ENCODE results near the gene PHLDA2. TPM values are rescaled to one million over a fixed set of nuclear protein-coding genes. Genes with fewer than 3 reads are reported as not detected.
A peak's percentile ranks its signal among the peaks of the same experiment; 100 is the strongest.

PHLDA2 gene
- total RNA-seq, 2 donors from 2014 or later: 29.9 to 36.7 TPM

DNA sequence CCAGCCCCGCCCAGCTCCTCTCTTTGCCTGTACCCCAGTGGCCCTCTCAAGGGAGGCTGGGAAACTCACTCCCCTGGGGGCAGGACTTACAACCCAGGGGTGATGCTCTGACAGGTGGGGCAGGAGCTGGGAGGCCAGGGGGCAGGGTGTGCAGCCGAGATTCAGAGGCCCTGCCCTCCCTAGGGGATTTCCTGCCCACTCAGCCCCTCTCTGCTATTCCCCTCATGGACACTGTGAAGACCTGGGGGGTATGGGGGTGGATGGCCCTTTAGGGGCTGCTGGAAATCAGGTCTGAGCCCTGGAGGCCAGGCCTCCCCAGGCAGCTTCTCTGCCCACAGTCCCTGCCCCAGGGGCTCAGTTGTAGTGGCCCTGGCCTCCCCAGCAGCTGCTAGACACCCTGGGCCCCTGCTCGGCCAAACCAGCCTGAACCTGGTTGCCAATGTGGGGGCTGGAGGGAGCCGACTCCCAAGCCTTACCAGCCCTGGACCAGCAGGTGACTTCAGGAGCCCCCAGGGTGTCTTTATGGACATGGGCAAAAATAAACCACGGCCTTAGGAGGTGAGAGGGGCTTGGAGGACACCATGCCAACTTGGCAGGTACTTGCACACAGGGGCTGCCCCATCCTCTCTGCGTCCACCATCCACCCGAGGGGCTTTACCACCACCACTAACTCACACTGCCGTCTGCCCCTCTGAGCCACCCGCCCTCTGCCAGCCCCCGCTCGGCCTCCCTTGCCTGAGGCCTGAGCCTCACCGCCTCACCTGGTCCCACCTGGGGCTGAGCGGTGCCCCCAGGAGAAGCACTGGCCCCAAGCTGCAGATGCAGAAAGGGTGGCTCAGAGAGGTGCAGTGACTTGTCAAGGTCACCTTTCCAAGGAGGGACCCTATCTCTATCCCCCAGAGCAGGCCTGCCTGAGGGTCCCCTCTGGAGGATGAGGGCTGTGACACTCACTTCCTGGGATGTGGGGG lies 2.8 kb upstream of the PHLDA2 start:
- peak in 1 of 2 donors; percentile 33 for DNase-seq
- no peak for ATAC-seq
- intact Hi-C loops (cut with DNase I, micrococcal nuclease): no loop called here

DNA sequence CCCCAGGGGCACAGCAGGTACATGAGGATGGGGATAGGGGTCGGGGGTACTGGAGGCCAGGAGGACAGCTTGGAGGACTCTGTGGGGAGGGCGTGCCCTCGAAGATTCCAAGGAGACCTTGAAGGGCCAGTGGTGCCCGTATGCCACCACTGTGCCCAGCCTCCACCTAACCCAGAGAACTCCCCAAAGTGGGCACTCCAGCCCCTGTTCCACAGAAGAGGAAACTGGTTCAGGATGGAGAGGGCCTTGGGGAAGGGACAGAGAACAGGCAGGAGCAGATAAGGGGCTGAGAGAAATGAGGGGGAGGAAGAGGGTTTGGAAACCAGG lies 2.2 kb upstream of the PHLDA2 start:
- ATAC-seq (no peak), DNase-seq (no peak)
- intact Hi-C loops (cut with DNase I, micrococcal nuclease): no loop called here

DNA sequence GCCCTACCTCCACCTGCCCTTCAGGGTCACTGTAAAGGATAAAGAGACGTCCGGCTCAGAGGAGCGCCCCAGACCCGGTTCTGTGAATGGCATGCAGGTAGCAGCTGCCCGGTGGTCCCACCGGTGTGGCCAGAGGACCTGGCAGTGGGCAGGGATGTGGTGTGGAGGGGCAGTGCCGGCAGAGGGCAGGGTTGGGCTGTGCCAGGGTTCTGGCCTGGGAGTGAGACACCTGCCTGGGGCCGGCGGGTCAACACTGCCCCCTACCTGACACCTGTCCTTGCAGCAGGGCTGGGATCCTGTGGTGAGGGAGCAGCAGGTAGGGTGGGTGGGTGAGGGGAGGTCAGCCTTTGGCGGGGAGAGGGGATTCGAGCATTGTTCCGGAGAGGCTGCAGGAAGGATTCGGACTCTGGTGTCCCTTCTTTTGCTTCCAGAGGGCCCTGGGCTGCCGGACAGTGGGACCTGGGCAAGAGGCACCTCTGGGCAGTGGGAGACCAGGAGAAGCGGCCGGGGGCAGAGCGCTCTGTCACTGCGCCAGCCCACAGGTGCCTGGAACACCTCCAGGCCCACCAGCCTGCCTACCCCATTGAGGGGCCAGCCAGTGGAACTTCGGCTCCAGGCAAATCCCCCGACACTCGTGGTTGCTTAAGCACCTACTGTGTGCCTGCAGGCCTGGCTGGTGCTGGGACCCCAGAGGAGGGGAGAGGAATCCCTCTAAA lies 1.6 kb upstream of the PHLDA2 start:
- ATAC-seq (peak; percentile 61), DNase-seq (peak; percentile 90 to 91)
- intact Hi-C loops (cut with DNase I, micrococcal nuclease): no loop called here

DNA sequence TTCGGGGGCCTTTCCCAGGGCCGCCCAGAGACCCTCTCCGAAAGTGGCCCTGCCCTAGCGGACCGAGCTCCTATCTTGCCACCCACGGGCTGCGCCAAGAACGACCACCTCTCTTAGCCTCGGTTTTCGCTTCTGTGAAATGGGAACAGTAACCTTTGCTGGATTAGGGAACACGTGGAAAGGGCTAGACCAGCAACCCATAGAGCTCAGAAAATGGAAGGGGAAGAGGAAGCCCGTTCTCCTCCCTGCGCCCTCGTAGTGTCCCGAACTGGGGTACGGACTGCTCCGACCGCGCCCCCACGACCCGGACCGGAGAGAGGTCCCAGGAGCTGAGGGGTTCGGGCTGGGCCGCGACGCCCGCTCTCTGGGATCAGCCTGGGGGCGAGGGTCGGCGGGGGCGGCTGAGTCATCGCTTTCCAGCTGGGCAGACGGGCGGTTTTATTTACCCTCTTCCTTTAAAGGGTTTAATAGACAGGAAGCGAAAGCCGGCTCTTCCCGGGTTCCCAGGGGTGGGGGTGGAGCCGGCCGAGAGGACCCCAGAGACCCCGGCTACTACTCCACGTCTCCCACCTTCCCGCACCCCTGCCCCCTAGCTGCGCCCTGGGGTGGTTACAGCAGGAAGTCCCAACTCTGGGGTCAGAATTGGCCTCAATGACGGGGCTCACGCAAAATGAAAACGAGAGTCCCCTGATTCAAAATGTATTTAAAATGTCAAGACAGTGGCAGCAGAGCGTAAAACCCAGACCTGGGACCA lies 907 bp upstream of the PHLDA2 start:
- intact Hi-C loops (cut with DNase I, micrococcal nuclease): no loop called here
- ATAC-seq (peak; percentile 45), DNase-seq (peak; percentile 77 to 79)

DNA sequence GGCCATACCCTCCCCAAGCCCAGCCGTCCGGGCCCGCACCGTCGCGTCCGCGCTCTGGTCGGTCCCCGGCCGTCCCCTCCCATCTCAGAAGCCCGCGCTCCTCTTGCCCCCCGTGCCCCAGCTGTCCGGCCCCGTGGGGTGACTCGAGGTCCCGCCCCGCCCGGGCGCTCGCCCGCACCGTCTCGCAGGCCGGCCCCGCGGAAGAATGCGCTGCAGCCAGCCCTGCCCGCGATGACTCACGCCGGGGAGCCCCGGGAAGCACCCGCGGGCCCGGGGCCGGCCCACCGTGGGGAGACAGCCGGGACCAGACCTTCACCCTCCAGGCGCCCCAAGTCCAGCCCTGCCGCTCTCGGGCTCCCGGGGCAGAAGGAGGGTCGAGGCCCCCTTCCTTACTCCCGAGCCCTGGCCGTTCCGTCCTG lies 320 bp upstream of the PHLDA2 start:
- intact Hi-C loops (cut with DNase I, micrococcal nuclease): no loop called here
- ATAC-seq (peak; percentile 60), DNase-seq (peak; percentile 80 to 83)

DNA sequence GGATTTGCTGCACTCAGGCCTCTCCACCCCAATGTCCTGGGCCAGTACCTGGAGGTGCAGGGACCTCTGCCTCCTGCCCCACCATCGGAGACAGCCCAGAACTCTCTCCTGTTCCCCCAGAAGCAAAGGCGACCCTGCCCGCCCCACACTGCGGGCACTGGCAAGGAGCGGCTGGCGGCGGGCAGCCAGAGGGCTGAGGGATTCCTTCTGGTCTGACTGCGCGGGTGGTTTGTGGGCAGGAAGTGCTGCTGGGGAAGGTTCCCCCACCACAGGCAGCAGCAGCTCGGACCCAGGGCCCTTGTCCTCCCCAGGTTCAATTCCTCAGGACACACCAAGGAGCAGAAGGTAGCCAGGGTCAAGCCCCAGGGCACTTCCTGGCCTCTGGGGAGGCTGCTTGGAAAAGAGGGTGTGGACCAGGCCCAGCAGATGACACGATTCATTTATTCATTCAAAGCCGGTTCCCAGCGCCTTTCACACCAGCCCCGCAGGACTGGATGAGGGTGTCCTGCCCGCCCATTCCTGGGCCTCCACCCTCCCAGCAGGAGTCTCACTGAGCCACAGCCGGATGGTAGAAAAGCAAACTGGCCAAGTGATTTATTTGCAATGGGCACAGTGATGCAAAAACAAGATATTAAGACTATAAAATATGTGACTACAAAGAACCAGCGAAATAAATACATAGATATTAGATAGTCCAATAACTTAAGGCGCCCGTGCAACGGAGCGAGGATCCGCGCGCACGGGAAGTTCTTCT lies 1.2 kb downstream of the PHLDA2 start:
- intact Hi-C loops (cut with DNase I, micrococcal nuclease): no loop called here
- peak; percentile 58 to 75 for DNase-seq

DNA sequence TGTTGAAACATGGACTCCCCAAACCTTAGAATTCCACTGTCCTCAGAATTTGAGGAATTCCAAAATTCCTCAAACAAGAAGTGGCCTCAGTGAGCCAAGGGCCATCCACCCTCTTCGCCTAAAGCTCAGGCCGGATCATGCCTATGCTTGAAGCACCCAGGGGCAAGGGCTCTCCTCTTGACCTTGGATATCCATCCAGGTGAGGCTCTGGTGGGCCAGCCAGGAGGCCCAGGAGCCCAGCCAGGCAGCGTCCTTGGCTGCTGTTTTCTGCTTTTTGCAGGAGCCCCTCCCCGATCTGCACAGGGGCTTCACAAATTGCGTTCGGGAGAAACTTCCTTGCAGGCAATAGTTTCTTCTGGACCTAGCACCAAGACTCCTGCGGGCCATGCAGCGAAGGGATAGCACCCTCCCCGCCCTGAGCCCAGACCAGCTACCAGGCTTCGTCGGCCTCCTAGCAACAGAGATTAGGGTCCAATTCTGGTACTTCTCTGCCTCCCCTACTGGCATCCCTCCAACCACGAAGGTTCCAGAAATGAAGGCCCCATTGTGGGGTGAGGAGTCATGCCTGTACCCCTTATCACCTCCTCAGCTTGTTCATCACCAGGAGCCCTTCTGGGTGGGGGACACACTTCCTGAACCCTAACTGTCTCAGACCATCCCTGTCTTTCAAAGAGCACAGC lies 2.0 kb downstream of the PHLDA2 start:
- intact Hi-C loops (cut with DNase I, micrococcal nuclease): no loop called here
- DNase-seq (peak in 1 of 2 donors; percentile 8), ATAC-seq (no peak)

More for the DNA sequence above, 1.2 kb downstream of the PHLDA2 start:
- ATAC-seq: peak; percentile 14

DNA sequence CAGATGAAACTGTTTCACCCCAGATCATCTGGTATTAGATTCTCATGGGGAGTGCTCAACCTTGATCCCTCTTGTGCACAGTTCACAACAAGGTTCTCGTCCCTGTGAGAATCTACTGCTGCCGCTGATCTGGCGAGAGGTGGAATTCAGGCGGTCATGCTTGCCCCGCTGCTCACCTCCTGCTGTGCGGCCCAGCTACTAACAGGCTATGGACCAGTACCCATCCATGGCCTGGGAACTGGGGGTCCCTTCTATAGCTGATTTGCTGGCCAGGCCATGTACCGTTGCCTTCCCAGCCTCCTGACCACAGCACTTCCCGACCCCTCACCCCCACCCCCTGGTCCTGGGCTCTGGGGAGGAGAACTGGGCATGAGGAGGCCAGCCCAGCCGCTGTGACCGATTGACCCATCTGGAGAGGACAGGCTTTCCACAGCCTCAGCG lies 2.6 kb downstream of the PHLDA2 start:
- no peak for ATAC-seq
- peak in 1 of 2 donors; percentile 7 for DNase-seq
- intact Hi-C loops (cut with DNase I, micrococcal nuclease): no loop called here

DNA sequence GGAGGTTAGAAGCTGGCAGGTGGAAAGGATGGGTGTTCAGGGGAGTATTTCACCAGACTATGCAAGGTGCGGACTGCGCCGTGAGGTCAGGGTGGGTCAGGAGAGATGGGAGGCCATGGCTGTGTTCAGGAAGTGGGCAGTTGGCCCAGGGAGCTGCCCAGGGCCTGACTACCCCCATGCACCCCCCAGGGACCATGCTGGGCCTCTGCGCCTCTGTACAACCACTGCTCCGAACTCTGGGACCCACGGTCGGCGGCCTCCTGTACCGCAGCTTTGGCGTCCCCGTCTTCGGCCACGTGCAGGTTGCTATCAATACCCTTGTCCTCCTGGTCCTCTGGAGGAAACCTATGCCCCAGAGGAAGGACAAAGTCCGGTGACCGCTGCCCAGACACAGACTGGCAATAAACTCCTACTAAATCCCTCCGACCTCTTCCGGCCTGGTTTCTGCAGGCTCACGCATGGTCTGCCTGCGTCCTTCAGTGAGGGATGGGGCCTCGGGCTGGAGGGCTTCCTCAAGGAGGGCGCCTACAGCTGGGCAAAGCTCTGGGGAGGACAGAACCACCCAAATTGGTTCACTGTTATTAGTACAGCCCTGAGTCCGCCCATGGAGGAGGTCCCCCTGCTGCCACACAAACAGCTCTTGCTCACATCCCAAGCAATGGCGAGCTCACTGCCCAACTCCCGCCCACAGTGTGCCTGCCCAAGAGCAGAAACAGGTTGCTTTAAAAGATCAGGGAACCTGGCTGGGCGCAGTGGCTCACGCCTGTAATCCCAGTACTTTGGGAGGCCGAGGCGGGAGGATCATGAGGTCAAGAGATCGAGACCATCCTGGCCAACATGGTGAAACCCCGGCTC lies 4.2 kb downstream of the PHLDA2 start:
- intact Hi-C loops (cut with DNase I, micrococcal nuclease): no loop called here
- ATAC-seq: peak; percentile 37
- peak; percentile 63 to 78 for DNase-seq

DNA sequence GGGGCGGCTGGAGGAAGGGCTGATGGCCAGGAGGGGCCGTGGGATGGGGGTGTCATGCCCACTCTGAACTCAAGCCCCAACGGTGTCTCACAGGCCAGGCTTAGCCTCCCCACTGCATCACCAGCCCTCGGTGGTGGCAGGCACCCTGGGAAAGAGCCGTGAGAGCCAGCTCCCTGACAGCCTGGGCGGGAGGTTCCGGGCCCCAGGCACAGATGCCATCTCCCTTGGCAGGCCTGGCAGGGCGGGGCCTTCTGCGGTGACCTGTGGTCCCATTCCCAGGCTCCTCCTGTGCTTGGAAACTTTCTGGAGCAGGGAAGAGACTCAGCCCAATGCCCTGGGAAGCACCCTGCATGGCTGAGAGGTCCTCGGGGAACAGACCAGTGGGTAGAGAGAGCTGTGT lies 4.8 kb downstream of the PHLDA2 start:
- intact Hi-C loops (cut with DNase I, micrococcal nuclease): no loop called here
- peak; percentile 85 to 89 for DNase-seq
- ATAC-seq: peak; percentile 71

DNA sequence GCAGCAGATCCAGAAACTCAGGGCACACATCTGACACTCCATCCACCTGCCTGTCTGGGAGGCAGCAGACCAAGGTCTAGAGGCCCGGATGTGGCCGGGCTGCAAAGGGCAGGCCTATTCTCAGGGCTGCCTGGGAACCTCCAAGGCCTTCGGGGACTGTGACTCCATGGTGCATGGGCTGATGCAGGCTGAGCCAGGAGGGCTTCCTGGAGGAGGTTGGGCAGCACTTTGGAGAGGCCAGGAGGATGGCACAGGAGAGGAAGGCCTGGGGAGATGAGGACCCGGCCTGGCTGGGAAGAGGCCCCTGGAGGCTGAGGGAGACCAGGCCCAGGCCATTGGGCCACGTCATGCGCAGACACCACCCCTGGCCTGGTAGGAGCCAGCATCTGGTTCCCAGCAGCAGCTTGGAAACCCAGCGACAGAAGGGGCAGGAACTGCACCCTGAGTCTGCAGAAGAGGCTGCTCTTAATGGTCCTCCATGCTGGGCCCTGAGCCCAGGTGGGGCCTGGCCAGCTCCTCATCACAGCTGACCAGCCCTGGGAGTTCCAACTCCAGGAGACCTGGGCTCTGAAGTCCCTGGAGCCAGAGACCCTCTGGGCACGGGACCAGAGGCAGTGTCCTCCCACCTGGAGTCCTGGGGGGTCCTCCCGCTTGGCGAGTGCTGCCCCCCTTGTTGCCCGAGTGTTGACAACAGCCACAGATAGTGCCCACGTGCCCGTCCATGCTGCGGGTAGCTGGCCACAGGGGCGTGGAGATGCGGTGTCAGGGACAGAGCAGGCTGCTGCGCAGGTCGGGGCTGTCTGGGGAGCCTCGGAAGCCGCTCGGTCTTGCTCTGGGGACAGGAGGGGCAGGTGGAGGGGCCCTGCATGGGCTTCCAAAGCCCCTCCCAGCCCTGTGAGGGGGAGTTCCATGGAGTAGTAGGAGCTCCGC lies 5.5 kb downstream of the PHLDA2 start:
- ATAC-seq: peak; percentile 0
- intact Hi-C loops (cut with DNase I, micrococcal nuclease): no loop called here
- no peak for DNase-seq

DNA sequence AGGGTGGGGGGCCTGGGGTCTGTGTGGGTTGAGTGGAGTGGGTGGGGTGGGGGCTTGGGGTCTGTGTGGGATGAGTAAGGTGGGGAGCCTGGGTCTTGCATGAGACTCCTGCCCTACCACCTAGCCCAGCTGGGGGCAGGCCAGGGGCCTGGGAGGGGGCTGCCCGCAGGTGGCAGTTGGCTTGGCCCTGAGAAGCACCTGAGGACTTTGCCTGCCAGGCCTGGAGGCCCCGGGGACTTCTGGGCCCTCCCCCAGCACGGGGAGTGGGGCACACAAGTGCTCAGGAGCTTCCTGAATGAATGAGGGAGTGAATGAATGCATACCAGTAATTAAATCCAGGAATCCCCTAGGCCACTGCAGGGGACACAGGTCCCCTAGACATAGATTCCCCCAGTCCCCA lies 6.6 kb downstream of the PHLDA2 start:
- intact Hi-C loops (cut with DNase I, micrococcal nuclease): no loop called here
- ATAC-seq (no peak), DNase-seq (no peak)

DNA sequence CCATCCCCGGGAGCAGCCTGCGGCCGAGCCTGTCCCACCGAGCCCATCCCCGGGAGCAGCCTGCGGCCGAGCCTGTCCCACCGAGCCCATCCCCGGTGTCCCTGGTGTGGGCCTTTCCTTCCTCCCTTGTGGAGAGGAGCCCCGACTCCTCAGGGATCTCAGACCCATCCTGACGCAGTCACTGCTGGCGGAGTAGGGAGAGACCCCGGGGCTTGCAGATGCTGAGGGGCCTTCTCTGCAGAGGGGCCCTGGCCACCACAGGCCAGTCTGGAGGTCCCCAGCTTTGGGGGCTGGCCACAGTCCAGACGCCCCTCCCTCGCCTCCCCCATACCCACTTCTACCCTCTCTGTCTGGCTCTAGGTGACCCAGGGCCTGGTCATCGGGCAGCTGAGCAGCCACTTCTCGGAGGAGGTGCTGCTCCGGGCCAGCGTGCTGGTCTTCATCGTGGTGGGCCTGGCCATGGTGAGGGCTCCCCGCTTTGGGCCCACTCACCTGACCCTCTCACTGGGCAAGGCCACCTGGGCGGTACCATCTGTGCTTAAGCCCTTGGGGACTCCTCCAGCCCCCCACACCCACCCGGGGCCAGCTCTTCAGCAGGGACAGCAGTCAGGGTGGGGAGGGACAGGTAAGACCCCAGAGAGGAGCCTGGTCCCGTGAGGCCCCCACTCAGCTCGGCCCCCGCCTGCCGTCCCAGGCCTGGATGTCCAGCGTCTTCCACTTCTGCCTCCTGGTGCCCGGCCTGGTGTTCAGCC lies 7.3 kb downstream of the PHLDA2 start:
- intact Hi-C loops (cut with DNase I, micrococcal nuclease): no loop called here
- DNase-seq (no peak), ATAC-seq (no peak)

DNA sequence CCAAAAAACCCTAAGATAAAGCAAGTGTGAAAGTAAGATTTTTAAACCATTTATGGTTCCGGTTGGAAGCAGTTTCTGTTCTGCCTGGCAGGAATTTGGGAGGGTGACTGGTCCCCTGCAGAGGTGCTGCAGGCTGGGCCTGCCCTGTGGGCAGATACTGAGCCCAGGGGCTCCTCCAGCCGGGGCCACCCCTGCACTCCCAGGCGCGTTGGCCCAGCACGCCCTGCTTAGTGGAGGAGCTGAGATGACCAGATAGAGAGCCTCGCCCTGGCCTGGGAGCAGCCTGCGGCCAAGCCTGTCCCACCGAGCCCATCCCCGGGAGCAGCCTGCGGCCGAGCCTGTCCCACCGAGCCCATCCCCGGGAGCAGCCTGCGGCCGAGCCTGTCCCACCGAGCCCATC lies 8.0 kb downstream of the PHLDA2 start:
- intact Hi-C loops (cut with DNase I, micrococcal nuclease): no loop called here
- ATAC-seq: no peak
- DNase-seq: no peak

DNA sequence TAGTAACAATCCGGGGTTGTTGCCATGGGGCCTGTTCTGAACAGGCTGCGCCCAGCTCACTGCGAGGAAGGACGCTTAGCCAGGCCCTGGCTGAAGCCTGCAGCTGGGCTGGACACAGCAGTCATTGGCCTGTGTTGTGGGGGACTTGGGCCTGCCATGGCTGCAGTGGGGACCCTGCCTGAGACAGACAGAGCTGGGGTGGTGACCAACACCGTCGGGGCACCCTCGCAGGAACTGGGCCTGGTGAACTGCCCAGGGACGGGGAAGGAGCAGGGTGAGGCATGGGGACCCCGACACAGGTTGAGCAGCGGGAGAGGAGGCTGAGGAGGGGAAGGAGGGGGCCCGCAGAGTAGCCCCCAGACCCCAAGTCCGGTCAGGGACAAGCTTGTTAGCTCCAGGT lies 8.9 kb downstream of the PHLDA2 start:
- intact Hi-C loops (cut with DNase I, micrococcal nuclease): no loop called here
- ATAC-seq: no peak
- no peak for DNase-seq

DNA sequence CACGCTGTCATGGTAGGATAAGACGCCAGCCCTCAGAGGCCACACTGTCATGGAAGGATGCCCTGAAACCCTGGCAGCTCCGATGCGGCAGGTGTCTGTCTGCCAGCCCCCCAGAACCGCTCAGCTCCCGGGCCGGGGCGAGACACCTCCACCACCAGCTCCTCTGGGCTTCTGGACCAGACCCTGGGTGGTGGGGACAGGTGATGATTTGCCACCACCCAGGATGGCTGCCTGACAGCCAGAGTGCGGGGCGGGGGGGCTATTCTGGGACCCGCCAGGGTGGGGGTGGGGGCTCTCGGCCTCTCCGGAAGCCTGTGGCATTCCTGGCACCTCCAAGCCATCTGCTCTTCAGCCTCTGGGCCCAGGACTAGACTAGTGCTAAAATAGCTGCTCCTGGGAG lies 9.4 kb downstream of the PHLDA2 start:
- no peak for ATAC-seq
- intact Hi-C loops (cut with DNase I, micrococcal nuclease): no loop called here
- no peak for DNase-seq
